GM18909 (cell line): Measurements from ENCODE around the gene ADAM21.
"Not testable (repeated sequence)": the region's sequence is repeated elsewhere in the genome, so short reads cannot be mapped to it uniquely, and the experiment has no call there.

Experiments
- ATAC-seq: cut with Tn5 transposase; IDR thresholded peaks from one replicate; pipeline ENCODE4 v1.9.1; 2021; ENCODE audit warnings: mild to moderate bottlenecking; ENCODE audit not compliant: unreplicated experiment, poor library complexity

The ADAM21 gene

DNA sequence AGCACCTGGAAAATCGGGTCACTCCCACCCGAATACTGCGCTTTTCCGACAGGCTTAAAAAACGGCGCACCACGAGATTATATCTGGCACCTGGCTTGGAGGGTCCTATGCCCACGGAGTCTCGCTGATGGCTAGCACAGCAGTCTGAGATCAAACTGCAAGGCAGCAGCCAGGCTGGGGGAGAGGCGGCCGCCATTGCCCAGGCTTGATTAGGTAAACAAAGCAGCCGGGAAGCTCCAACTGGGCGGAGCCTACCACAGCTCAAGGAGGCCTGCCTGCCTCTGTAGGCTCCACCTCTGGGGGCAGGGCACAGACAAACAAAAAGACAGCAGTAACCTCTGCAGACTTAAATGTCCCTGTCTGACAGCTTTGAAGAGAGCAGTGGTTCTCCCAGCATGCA, 23.5 kb downstream of the ADAM21 start:
- not testable (repeated sequence) for ATAC-seq

DNA sequence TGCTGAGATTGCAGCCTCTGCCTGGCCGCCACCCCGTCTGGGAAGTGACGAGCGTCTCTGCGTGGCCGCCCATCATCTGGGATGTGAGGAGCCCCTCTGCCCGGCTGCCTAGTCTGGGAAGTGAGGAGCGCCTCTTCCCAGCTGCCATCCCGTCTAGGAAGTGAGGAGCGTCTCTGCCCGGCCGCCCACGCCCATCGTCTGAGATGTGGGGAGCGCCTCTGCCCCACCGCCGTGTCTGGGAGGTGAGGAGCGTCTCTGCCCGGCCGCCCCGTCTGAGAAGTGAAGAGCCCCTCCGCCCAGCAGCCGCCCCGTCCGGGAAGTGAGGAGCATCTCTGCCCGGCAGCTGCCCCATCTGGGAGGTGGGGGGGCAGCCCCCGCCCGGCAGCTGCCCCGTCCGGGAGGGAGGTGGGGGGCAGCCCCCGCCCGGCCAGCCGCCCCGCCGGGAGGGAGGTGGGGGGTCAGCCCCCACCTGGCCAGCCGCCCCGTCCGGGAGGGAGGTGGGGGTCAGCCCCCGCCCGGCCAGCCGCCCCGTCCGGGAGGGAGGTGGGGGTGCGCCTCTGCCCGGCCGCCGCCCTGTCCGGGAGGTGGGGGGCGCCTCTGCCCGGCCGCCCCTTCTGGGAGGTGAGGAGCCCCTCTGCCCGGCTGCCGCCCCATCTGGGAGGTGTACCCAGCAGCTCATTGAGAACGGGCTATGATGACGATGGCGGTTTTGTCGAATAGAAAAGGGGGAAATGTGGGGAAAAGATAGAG, 25.6 kb downstream of the ADAM21 start:
- ATAC-seq: not testable (repeated sequence)

DNA sequence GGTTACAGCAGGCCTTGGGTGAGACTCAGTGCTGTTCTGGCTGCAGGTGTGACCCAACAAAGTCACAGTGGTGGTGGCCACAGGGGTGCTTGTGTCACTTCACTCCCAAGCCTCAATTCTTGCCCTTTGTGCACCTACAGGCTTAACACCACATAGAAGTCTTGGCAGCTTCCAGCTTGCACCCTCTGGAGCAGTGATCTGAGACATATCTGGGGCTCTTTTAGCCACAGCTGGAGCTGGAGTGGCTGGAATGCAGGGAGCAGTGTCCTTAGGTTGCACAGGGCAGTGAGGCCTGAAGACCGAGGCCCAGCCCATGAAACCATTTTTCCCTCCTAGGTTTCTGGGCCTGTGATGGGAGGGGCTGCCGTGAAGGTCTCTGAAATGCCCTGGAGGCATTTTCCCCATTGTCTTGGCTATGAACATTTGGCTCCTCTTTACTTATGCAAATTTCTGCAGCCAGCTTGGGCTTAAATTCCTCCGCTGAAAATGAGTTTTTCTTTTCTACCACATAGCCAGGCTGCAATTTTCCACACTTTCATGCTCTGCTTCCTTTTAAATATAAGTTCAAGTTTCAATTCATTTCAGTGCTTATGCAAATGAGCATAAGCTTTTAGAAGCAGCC, 37.7 kb downstream of the ADAM21 start:
- no peak for ATAC-seq

DNA sequence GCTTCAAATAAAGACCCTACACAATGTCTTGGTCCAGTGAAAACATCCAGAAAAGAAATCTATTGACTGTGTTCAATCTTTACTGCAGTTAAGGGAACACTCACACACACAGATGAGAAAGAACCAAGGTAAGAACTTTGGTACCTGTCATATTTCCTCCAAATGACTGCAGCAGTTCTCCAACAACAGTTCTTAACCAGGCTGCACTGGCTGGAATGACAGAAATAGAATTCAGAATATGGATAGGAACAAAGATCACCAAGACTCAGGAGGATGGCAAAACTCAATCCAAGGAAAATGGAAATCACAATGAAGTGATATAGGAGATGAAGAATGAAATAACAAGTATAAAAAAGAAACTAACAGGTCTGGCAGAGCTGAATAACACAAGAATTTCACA, 46.2 kb downstream of the ADAM21 start:
- no peak for ATAC-seq
